NK-92 (cell line): Measurements from ENCODE around the gene SPTLC3.

Experiments
- DNase-seq: peaks from one replicate; lab custom pipeline; 2025; ENCODE audit not compliant: unreplicated experiment; lab: John Stamatoyannopoulos, UW

Gene SPTLC3

DNA sequence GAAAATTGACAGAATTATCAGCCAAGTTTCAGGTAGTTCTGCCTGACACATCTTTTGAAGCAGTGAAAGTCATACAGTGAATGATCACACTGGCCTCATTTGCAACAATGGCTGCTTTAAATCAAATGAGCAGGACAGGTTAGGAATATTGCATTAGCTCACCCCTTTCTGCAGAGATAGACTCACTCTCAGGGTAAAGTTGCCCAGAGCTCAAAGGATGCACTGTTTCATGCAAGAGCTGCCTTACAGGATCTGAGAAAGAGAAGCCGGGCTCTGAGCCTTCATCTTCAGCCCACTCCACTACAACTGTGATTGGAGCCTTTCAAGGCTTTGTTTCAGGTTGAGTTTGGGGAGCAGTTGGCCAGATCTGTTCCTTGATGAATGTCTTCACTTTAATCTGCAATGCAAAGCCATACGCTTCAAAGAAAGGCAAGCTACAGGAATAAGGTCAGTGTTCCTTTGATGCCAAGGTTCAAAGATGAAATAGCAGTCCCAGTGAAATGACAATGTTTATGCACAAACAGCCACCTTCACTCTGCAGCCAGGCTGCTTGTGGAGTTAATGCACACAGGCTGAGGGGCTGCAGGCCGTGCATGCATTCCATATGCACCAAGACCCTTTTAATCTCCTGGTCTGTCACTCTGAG, 121.4 kb downstream of the SPTLC3 start:
- no peak for DNase-seq

- DNase-seq = no peak
Observed at GRCh38 chr20:13130707-13131103, 121.9 kb downstream of the SPTLC3 start.

- no peak for DNase-seq
Observed at GRCh38 chr20:13131688-13132087, 122.9 kb downstream of the SPTLC3 start.

DNA sequence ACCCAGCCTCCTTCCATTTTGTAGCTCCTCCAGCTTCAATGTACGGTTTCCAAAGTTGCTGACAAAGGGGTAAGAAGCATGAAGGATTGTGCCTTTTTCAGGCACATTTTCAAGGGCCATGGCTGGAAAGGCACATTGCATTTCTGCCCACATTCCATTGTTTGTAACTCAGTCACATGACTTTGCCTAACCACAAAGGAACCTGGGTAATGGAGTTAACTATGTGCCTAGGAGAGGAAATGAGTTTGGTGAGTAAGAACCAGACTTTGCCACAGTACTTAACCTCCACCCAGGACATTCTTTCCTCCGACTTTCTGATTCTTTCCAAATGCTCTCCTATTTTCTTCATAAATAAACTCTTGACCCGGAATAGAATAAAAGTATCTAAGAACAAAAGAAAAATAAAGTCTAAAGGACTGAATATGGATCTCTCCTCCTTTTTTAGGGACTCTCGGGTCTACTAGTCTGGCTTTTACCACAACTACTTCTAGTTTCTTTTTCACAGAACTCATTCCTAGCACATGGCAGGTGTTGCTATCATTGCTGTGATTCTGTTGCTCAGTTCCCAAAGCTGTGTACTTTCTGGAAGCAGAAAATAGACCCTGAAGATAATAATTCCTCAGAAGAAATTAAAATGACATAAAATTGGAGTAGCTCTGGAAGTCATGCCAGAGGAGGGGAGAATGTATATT, 130.8 kb downstream of the SPTLC3 start:
- no peak for DNase-seq

DNA sequence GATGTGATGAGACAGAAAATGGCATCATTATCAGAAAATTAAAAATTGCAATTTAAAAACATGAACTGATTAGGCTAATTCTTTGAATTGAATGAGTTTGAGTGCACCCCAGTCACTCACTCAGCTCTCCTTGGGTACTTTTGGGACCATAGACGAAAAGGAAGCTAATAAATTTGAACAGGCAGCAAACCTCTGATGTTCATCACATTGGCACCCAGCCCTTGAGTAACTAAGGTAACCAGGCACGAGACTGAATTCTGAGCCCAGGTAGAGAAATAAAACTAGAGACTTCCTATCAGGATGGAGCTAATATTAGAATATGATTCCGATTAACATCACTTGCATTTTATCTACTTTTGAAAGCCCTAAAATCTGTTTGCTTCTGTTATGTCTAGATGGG, 131.4 kb downstream of the SPTLC3 start:
- DNase-seq = no peak

DNA sequence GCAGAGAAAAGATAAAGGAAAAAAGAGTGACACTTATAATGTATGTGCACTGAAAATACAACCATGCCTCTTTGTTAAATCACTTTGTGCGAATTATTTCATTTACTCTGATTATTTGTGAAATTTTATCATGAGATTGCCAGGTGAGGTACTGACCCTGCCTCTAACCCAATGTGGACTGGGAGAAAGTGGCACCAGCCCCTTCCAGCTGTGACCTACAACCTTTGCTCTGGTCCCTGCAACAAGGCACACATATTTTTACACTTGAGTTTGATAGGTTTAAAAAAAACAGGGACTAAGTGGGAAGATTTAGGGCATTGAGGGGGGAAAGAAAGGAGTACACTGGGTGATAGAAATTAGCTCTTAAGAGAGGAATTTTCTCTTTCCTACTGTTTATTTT, 132.0 kb downstream of the SPTLC3 start:
- DNase-seq = no peak

- DNase-seq = no peak
Observed at GRCh38 chr20:13141546-13141945, 132.8 kb downstream of the SPTLC3 start.

GRCh38 chr20:13142143-13142542, 133.4 kb downstream of the SPTLC3 start:
- DNase-seq = no peak

GRCh38 chr20:13147071-13147963, 138.5 kb downstream of the SPTLC3 start:
- DNase-seq = no peak

DNA sequence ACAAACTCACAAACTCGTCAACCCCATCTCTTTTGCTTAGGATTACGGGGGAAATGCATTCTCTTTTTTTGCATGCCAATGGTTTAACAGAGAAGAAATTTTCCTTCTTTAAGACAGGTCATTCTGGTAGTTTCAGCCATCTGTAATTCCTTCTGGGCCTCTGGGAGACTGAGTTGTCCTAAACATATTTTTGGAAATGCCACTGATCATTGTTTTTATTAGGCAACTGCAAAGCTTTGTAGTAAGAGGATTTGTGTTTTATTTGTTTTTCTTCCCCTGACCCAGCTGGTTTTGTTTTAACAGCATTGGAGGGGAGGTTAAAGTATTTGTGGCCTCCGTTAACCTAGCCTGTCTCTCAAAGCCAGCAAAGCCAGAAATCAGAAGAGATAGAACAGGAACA, 139.2 kb downstream of the SPTLC3 start:
- no peak for DNase-seq

GRCh38 chr20:13148402-13148801, 139.6 kb downstream of the SPTLC3 start:
- DNase-seq = no peak

DNA sequence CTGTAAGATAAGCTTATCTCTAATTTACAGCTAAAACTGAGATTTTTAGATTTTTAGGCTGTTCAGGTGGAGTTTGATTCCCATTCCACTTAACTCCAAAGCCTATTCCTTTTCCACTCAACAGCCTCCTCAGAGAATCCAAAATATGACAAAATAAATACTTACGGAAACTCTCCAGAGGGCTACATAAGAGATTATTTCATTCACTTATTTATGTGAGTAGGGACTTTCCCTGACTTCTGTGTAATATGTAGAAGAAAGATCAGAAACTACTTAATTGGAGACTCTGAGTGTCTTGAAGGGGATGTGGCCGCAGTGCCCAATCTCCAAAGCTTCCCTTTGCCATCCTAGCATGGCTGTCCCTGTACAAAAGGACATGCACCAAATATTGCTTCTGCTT, 140.2 kb downstream of the SPTLC3 start:
- DNase-seq = no peak

DNA sequence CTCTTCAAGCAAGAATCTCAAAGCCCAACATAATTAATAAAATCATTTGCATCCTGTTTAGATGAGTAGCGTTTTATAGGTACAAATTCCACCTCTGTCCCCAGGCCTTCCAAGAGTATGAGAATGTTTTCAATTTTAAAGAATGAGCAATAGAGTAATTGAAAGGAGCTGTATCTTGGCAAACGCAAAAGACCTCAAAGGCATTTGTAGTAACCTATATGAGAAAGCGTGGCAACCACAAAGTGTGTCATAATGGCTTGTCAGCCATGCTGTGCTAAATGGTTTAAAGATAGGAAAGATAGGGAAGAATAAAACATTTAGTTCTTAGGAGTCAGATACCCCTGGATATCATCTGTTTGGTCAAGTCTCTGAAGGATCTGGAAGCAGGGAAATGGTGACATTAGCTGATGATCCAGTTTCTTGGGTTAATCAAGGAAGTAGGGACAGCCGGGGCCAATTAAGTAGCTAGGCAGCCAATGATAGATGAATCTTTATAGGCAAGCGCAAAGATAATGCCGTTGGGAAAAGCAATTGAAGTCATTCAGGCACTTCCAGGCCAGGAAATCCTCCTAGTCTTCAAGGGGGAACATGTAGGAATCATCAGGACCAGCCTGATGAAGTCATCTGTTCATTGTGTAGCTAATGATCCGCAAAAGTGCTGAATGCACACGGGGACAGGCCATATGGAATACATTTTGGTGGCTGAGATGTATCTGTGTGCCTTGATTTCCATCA, 140.8 kb downstream of the SPTLC3 start:
- no peak for DNase-seq

- no peak for DNase-seq
Observed at GRCh38 chr20:13158369-13158768, 149.6 kb downstream of the SPTLC3 start.

DNA sequence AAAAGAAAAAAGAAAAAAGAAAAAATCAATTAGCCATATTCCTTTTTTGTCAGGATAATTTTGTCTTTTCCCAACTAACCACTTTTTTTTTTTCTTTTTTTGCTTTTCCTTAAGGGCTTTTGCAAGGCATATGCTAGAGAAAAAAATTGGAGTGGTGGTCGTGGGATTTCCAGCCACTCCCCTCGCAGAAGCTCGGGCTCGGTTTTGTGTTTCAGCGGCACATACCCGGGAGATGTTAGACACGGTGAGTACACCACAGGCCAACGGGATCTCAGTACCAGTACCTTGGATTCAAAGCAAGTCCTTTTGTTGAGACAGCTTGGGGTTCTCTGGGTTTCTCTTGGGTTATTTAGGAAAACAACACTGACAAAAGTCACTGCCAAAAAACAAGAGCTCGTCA, 151.1 kb downstream of the SPTLC3 start:
- DNase-seq = no peak

GRCh38 chr20:13165203-13165602, 156.4 kb downstream of the SPTLC3 start:
- no peak for DNase-seq

- DNase-seq = no peak
Observed at GRCh38 chr20:13166011-13166410, 157.2 kb downstream of the SPTLC3 start.

GRCh38 chr20:13166437-13166836, 157.7 kb downstream of the SPTLC3 start:
- no peak for DNase-seq

- no peak for DNase-seq
Observed at GRCh38 chr20:13169086-13169485, 160.3 kb downstream of the SPTLC3 start.

- no peak for DNase-seq
Observed at GRCh38 chr20:13170771-13171170, 162.0 kb downstream of the SPTLC3 start.

DNA sequence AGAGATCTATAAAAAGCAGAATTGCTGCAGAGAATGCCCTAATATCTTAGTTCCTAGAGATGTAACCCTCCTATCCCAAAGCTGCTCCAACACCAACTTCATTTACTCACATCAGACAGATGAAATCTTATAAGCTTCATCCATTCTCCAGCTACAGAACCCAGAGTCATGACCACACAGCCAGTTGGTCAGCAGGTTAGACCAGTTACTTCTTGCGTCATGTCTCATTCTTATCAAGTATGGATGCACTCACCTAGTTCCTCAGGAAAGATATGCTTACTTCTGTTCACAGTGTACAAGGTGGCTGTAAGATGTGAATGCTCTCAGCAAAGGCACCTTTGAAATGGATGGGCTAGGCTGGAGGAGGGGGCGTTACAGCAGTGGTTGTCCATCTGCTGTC, 164.4 kb downstream of the SPTLC3 start:
- DNase-seq = no peak
